Spleen (tissue), 7 donors: ENCODE data around the gene MSL3B.

Experiments used
- POLR2A ChIP-seq, 3 donors: fragments of 450-650 bp; IDR thresholded peaks; one replicate each; pipeline ENCODE4 v1.5.1; 2017; ENCODE audit warnings: antibody characterized with exemption in 3 of 3, mild to moderate bottlenecking in 1 of 3
- TF ChIP-seq, protein P1 (sequence below), 11 experiments: fragments of 200-600 bp in 7 of 11; fragments of 450-650 bp in 4 of 11; sonication (generic) in 4 of 11; IDR thresholded peaks in 8 of 11; conservative IDR thresholded peaks in 3 of 11; 1 replicate in 7 of 11; 2 replicates in 4 of 11; pipeline versions ENCODE4 v1.4.0 to v1.8.0; 2016 to 2021; ENCODE audit warnings: antibody characterized with exemption in 11 of 11, inconsistent platforms in 4 of 11, mild to moderate bottlenecking in 1 of 11
- donor health status: DM: no; HTN: no; CAD: no; lungs with moderate emphysema.
- donor health status: DM: no; HTN: no; CAD: no.
- donor health status: DM: no; HTN: no; CAD: no.

DNA sequence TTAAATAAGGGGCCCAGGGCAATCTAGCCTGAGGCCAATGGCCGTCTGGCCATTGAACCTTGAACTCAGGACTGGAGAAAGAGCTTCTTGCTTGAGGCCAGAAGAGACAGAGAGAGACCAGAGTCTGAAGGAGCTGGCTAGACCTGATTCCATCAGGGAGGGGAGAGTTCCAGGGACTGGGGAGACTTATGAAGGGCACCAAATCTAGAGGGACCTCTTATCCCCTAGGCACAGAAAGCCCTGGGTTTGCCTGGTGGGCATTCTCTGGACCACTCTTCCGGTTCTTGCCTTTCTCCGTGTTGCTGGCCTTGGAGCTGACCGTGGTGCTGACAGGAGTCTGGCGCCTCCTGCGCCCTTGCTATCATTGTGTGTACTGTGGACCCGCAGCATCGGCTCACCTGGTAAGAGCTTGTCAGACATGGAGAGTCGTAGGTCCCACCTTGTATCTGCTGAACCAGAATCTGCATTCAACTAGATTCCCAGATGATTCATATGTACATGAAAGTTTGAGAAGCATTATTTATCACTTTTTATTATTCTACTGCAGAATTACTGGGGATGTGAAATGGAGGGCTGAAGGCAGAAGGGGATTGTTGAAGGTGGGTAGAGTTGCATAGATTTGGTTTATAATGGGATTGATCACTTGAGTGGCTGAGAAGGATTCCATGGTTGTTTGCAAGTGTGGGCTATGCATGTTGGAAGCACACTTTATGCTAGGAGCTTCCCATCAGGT is 44.7 kb upstream of the MSL3B start:
- TF ChIP-seq POLR2A (IDR thresholded peaks at IDR 0.05): no peak
- TF ChIP-seq, protein P1, sequence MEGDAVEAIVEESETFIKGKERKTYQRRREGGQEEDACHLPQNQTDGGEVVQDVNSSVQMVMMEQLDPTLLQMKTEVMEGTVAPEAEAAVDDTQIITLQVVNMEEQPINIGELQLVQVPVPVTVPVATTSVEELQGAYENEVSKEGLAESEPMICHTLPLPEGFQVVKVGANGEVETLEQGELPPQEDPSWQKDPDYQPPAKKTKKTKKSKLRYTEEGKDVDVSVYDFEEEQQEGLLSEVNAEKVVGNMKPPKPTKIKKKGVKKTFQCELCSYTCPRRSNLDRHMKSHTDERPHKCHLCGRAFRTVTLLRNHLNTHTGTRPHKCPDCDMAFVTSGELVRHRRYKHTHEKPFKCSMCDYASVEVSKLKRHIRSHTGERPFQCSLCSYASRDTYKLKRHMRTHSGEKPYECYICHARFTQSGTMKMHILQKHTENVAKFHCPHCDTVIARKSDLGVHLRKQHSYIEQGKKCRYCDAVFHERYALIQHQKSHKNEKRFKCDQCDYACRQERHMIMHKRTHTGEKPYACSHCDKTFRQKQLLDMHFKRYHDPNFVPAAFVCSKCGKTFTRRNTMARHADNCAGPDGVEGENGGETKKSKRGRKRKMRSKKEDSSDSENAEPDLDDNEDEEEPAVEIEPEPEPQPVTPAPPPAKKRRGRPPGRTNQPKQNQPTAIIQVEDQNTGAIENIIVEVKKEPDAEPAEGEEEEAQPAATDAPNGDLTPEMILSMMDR (IDR thresholded peaks at IDR 0.05 in 8 of 11, conservative IDR thresholded peaks at IDR 0.05 in 3 of 11): no peak
